Right atrium auricular region (tissue), 2 donors: ENCODE measurements around the gene CFAP410. TPM values are rescaled to one million over a fixed set of nuclear protein-coding genes. Genes with fewer than 3 reads are reported as not detected.

Source experiments
- DNase-seq: peaks from one replicate; pipeline ENCODE4 v3.0.0-alpha.2; 2019; ENCODE audit warnings: low spot score
- H3K27ac ChIP-seq, 2 donors: fragments of 200-600 bp; sonication (generic); 1 replicate in 1 of 2; 2 replicates in 1 of 2; pipeline ENCODE4 v1.5.1; 2016 to 2019
- H3K27me3 ChIP-seq, 2 donors: fragments of 200-600 bp; sonication (generic); one replicate each; pipeline versions ENCODE4 v1.5.1 to v1.6.0; 2017 to 2019
- H3K36me3 ChIP-seq: fragments of 200-600 bp; sonication (generic); one replicate; pipeline ENCODE4 v1.5.1; 2016
- H3K4me1 ChIP-seq, 2 donors: fragments of 200-600 bp; sonication (generic); one replicate each; pipeline versions ENCODE4 v1.5.1 to v1.6.0; 2017 to 2019
- H3K4me3 ChIP-seq, 2 donors: fragments of 200-600 bp; sonication (generic); 1 replicate in 1 of 2; 2 replicates in 1 of 2; pipeline ENCODE4 v1.5.1; 2017 to 2019; ENCODE audit warnings: mild to moderate bottlenecking in 1 of 2, moderate library complexity in 1 of 2
- H3K9me3 ChIP-seq, 2 donors: fragments of 200-600 bp; sonication (generic); one replicate each; pipeline ENCODE4 v1.5.1; 2019
- CTCF ChIP-seq, 2 donors: fragments of 200-600 bp; sonication (generic); IDR thresholded peaks; one replicate each; pipeline ENCODE4 v1.5.1; 2019; ENCODE audit warnings: antibody characterized with exemption in 2 of 2
- total RNA-seq, 2 donors: library from RNA; depleted of rRNA; stranded (reverse); fragments of >200 nt; gene quantifications; one replicate each; pipeline ENCODE4 v1.1.0, GENCODE V29; 2016

The CFAP410 gene
- total RNA-seq, 2 donors from 2014 or later = 21.4 to 23.2 TPM

- Histone ChIP-seq H3K27ac (no peak overlapping the region), H3K9me3 (no peaks in the 10 kb centered on the region), H3K36me3 (peaks cover 53% of the 10 kb centered on the region), H3K4me1 (no peaks in the 10 kb centered on the region), H3K4me3 (no peak overlapping the region), H3K27me3 (no peaks in the 10 kb centered on the region)
- no peak for DNase-seq
- TF ChIP-seq CTCF (IDR thresholded peaks at IDR 0.05) = no peak
Measured at GRCh38 chr21:44312089-44312488, 27.1 kb downstream of the CFAP410 start.

DNA sequence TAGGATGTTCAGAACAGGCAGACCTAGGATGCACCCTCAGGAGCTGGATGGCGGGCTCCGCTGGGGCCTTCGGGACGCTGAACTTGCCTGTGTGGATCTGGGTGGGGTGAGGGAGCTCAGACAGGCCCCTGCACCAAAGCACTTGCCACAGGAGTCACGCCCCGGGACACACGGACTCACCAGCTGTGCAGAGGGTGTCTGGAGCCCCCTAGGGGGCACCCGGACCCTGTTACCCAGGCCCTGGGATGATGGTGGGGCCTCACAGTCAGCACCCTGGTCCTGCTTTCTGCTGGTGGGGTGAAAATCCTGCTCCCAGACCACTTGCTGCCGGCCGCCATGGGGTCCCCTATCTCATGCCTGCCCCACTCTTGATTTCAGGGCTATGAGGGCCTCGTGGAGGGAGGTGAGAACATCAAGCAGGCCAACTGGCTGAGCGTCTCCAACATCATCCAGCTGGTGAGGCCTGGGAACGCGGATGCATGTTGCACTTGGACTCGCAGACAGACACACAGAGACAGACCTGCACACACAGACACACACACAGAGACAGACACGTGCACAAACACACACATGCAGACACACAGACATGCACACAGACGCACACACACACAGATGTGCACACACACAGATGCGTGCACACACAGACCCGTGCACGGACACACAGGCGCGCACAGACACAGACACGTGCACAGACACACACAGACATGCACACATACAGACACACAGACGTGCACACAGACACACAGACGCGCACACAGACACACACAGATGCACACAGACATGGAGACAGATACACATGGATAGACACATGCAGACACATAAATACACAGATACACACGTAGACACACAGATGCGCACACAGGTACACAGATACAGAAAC, 28.3 kb downstream of the CFAP410 start:
- no peak for DNase-seq
- Histone ChIP-seq H3K4me3 (no peak overlapping the region), H3K27ac (no peak overlapping the region), H3K4me1 (peaks cover 0 to 1% of the 10 kb centered on the region in 2 donors), H3K27me3 (no peaks in the 10 kb centered on the region), H3K9me3 (no peaks in the 10 kb centered on the region), H3K36me3 (peaks cover 49% of the 10 kb centered on the region)
- no peak for TF ChIP-seq CTCF (IDR thresholded peaks at IDR 0.05)

DNA sequence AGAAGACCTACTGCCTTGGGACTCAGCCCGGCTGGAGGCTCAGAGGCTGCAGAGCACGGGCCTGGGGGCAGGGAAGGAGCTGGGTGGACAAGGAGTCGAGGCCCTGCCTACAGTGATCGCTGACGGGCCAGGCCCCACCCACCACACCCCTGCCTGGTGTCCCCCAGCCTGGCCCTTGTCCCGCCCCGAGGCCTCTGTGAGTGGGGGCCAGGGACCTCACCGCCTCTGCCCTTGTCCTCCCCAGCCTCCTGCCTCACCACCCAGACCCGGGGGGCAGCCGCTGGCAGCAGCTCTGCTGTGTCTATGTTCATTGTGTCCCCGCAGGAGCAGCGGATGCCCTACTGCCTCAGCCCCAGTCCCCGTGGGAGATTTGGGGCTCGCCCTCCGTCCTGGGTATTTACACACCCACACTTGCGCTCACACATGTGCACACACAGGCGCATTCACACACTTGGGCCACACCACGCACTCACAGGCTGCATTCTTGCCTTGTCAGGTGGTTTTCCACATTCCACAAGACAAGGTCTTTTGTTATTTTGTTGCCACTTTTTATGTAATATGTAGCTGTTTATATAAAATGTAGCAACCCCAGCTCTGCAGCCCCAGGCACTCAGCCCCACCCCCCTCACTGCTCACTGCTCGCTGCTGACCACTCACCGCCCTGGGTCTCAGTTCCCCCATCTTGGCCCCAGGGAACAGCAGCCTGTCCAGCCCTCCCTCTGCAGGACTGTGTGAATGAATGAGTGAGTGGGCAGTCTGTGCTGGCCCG, 32.1 kb downstream of the CFAP410 start:
- Histone ChIP-seq H3K27me3 (no peaks in the 10 kb centered on the region), H3K4me1 (peaks cover 0 to 35% of the 10 kb centered on the region in 2 donors), H3K27ac (no peak overlapping the region), H3K9me3 (no peaks in the 10 kb centered on the region), H3K4me3 (no peak overlapping the region), H3K36me3 (peaks cover 22% of the 10 kb centered on the region)
- no peak for DNase-seq
- TF ChIP-seq CTCF (IDR thresholded peaks at IDR 0.05) = no peak

- H3K9me3 ChIP-seq = no peaks in the 10 kb centered on the region
- H3K27ac ChIP-seq = no peak overlapping the region
- H3K4me1 ChIP-seq = peaks cover 0 to 49% of the 10 kb centered on the region in 2 donors
- TF ChIP-seq CTCF (IDR thresholded peaks at IDR 0.05) = no peak
- H3K36me3 ChIP-seq = peaks cover 8% of the 10 kb centered on the region
- no peak overlapping the region for H3K4me3 ChIP-seq
- no peak for DNase-seq
- H3K27me3 ChIP-seq = no peaks in the 10 kb centered on the region
Measured at GRCh38 chr21:44305691-44306090, 33.5 kb downstream of the CFAP410 start.

- peak in 1 of 2 donors; percentile 68 for TF ChIP-seq CTCF (IDR thresholded peaks at IDR 0.05)
- Histone ChIP-seq H3K4me3 (no peak overlapping the region), H3K9me3 (no peaks in the 10 kb centered on the region), H3K27me3 (no peaks in the 10 kb centered on the region), H3K36me3 (peaks cover 7% of the 10 kb centered on the region), H3K27ac (no peak overlapping the region), H3K4me1 (peaks cover 0 to 52% of the 10 kb centered on the region in 2 donors)
- no peak for DNase-seq
Measured at GRCh38 chr21:44304877-44305293, 34.3 kb downstream of the CFAP410 start.
